Left hindlimb (tissue), 1 donor: ENCODE data around the gene GEN1.

Source experiments
- DNase-seq: peaks from one replicate; pipeline ENCODE4 v3.0.0-alpha.2; 2018

The GEN1 gene

DNA sequence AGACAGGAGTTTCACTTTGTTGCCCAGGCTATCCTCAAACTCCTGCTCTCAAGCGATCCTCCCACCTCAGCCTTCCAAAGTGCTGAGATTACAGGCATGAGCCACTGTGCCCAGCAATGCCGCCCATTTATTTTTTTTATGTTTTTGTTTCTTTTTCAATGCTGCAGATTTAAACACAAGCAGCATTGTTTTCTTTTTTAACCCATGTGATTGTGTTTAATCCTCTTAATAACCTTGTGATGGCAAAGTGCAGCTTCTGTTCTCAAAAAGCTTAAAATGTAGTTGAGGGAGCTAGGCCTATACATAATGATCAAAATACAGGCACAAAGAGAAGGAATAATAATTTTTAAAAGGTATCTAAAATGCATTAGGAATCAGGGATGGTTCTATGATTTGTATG lies 73.8 kb downstream of the GEN1 start:
- DNase-seq = no peak

DNA sequence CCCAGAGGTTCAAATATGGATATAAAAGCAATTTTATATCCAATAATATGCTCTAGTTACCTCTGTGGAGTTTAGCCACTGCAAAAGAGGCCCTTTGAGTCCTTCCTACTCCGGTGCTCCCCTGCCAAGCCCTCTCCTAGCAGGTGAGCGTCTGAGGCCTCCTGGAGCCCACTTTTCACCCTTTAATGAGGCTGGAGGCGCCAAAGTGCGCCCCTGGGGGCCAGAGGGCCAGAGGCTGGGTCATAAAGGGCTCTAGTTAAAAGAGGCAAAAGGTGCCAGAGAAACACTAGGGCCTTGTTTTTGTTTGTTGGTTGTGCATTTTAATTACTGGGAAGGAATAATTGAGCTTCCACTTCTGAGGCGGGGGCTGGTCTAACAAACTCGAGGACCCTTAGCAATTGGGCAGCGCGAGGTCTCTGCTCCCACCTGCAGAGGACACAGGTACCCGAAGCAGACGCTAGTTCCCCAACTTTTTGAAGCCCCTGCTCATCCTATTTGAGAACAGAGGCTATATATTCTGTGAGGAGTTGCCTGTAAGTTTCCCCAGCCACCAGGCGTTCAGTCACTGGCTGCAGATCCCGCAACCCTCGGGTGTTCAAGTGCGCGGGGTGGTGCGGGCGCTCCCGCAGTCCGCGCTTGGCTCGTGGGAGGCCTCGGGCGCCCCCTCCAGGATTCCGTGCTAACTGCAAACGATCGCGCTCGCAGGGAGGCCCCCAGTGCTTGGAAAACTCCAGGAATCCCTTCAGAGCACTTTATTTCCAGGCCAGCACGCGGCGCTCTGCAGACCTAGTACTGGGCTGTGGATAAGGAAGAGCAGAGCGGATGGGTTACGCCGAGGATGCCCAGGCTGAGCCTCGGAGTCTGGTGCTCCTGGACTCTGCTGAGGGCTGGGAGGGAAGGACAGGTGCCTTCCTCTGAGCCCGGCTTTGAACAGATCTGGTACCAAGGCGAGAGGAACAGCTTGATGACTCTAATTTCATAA lies 76.4 kb downstream of the GEN1 start:
- peak; percentile 85 for DNase-seq

DNA sequence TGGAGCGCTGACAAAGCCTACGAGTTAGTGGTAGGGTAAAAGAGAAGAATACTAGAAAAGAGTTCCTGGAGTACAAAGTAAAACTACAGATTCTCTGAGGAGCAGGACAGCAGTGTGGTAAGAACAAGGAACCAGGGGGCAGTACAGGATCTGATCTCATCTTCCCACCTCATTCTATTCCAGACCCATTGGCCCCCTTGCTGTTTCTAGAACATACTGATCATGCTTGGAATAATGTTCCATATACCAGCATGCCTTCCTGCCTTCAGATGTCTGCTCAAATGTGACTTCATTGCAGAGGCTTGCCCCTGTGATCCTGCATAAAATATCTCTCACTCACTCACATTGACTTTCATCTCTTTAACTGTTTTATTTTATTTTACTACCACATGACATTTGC lies 81.6 kb downstream of the GEN1 start:
- DNase-seq = no peak
